Right kidney (tissue), 1 donor: ENCODE results near the gene PDS5B.
"Not testable (repeated sequence)": the region's sequence is repeated elsewhere in the genome, so short reads cannot be mapped to it uniquely, and the experiment has no call there.

Experiments
- DNase-seq: peaks from one replicate; pipeline ENCODE4 v3.0.0-alpha.2; 2016

The PDS5B gene

DNA sequence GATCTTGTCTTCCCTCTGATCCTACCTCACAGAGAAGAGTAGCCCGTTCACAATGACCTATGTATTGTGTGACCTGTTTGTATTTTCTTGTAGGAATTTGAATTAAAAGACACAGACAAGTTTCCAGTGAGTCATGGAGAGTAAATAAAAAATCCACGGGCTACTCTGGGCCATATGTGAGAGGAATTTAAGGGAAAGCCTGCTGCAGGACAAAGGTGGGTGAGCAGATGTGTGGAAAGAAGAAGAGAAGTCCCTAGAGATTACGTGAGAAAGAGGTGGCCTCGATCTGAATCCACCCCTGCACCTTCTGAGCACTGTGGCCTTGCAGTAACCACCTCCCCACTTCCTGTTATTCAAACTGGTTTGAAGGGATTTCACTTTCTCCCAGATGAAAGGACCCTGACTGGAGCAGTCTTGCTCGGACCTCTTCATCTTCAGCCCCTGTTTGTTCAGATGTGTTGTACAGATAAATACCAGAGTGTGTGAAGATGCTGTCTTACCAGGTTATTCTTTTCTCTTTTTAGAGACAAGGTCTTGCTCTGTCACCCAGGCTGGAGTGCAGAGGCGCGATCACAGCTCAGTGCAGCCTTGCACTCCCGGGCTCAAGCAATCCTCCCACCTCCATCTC, 205.4 kb downstream of the PDS5B start:
- no peak for DNase-seq

DNA sequence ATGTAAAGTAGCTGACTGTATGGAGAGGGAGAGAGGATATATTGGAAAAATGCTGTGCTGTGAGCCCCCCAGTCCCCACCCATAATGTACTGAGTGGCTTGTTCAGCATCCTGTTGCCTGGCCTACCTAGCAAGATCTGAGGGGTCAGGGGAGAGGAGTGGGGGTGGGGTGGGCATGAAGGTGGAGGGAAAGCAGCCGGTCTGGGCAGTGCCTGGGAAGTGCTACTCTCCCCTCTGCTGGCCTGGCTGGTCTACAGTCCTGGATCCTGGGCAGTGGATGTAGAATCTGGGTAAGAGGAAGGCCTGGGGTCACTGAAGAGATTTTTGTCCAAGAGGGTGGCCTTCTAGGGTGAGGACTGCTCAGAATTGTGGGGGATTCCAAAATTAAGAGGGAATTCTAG, 210.5 kb downstream of the PDS5B start:
- DNase-seq = no peak

DNA sequence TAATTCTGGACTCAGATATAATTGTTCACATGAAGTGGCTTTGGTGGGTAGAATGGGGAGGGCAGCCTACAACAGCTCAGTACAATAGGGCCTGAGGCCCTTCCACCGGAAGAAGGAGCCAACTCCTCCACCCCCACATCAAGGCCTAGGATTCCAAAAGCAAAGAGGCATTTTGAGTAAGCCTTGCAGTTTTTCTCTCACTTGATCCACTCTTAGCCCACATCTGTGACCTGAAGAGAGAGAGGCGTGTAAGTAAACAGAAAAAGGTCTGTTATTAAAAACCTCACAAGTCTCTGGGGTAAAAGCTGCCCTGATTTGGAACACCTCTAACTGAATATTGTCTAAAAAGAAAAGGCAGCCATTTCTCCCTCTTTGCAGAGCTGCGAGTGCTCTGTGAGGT, 215.9 kb downstream of the PDS5B start:
- no peak for DNase-seq

DNA sequence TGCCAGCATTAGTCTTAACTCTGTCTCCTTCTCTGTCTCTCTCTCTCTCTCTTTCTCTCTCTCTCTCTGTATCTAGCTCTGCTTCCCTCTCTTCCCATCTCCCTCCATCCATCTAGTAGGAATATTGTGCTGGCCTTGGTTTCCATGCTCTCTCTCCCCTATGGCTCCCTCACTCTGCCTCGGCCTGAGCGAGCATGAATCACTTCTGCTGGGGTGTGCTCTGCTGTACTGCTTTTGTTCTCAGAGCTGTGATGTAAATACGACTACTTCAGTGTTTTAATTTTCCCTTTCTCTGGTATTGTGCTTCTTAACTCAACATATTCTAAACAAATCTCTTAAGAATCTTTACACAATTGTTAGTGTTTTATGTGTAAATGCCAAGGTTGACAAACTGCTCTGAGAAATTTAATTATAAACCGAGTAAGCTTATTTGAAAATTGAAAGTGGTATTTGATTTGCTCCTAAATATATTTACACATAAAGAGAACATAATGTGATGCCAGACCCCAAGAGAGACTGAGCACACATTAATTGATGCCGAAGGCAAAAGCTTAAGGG, 218.5 kb downstream of the PDS5B start:
- no peak for DNase-seq

DNA sequence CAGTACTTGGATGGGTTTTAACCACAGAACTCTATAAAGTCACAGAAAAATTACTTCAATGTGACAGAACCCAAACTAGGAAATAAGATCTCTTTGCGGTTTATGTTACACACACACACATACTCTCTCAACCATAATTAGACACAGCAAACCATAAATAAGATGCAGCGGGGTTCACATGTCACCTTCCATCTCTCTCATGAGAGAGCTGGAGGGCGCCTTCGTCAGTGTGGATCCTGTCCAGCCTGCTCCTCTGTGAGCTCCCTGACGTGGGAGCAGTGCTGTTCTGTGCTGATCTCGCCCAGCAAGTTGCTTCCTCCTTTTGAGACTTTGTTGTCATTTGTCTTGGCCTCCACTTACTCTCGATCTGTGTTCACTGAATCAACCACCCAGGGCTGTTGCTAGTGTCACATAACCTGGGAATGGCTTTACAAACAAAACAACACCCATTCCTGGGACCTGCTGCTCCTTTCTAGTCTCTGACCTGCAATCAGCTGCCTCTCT, 225.1 kb downstream of the PDS5B start:
- DNase-seq = peak; percentile 45

DNA sequence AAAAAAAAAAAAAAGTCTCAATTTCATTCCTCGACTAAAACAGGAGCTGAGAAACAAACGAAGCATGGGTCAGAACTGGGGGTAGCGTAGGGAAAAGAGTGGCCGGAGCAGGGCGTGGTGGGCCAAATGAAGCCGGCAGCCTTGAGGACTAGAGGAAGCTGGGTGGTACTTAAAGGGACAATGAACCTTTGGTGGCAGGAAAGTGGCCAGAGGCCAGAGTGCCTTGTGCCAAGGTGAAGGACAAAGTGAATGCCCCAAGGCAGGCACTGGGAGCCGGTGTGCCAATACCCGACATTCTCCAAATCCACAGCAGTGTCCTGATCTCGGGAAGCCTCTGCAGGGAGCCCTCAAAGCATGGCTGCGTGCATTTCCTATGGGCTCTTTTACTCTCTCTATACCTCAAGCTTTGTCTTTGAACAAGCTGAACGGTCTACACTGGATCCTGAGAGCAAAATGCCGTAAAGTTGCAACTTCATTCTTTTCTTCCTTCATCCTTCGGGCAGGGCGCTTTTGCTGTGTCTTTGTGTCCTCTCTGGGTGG, 235.0 kb downstream of the PDS5B start:
- DNase-seq = no peak

DNA sequence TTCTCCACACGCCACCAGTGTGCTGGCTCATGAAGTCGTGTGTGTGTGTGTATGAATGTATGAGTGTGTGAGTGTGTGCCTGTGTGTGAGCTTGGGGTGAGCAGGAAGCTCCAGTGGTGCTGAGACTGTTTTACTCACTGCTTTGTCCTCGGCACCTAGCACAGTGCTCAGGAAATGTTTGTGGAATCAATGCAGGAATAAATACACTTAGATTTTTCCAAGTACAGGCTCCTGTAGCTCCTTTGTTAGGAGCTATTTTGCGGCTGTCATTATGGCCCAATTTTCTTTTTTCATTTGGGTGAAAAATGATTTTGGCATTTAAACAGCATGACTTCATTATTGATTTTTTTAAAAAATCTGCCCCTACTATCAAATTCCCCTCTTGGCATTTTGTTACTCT, 236.5 kb downstream of the PDS5B start:
- no peak for DNase-seq

DNA sequence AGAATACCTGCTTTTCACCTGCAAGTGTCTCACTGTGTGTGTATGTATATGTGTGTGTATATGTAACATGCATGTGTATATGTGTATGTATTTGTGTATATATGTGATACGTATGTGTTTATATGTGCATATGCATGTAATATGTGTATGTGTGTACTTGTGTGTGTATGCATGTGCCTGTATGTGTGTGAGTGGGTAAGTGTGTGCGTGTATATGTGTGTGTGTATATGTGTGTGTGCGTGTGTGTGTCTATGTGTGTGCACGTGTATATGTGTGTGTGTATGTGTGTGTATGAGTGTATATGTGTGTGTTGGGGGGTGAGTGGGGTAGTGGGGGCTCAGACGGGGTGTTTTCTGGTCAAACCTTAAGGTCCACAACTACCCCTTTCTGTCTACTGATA, 237.3 kb downstream of the PDS5B start:
- DNase-seq = no peak

DNA sequence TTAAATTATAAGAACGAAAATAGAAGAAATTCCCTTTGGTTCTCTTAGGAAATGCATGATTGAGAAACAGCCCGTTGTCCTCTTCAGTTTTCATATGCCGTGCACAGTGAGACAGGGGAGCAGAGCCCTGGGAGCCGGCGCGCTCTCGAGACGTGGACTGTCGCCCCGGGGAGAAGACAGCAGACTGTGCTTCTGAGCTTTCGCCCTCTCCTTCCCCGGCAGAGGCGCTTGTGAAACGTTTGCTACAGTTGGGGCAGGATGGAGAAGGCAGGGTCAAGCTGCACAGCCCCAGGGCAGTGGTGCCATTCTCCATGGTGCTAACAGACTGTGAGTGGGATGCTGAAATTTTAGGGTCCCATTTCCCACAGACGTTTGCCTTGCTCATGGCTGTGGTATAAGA, 237.8 kb downstream of the PDS5B start:
- no peak for DNase-seq

DNA sequence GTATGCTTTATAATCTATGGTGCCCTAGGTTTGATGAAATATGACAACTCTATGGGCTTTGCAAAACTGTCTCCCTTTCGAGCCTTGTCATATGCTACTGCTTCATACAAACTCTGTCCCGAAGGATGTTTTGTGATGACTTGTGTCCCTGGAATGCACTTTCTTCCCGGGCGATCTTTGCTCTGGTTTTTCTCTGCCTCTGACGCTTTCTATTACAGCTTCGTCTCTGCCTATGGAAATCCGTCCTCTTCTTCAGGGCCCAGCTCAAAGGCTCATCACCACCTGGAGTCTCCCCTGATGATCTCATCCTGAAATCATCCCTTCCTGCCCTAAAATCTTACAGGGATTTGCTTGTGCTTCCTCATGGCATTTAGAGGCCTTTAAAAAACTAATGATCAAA, 238.4 kb downstream of the PDS5B start:
- no peak for DNase-seq

DNA sequence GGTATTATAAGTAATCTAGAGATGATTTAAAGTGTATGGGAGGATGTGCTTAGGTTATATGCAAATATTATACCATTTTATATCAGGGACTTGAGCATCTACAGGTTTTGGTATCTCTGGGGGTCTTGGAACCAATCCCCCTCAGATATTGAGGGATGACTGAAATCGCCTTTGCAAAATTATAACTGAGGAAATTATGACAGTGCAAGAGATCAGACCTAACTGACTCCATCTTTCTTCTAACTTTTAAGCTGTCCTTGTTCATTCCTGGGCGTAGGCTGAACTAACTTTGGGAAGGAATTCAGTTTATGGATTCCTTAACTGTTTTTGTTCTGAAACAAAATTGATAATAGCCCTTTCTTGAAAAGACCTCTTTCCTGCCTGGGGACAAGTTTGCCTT, 239.2 kb downstream of the PDS5B start:
- no peak for DNase-seq

DNA sequence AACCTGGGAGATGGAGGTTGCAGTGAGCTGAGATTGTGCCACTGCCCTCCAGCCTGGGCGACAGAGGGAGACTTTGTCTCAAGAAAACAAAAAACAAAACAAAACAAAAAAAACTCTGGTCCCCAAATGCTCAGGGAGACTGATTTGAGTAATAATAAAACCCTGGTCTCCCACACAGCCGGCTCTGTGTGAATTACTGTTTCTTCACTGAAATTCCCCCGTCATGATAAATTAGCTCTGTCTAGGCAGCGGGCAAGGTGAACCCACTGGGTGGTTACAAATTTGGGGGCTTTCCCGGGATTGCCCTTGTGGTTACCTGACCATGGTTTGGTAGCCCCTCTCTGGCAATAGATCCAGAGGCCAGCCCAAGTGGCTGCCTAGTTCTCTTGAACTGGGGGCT, 240.1 kb downstream of the PDS5B start:
- DNase-seq = not testable (repeated sequence)
